A549 (cell line): ENCODE results near the gene SLC22A14.

ENCODE experiments used
- CHD4 ChIP-seq: fragments of 200-600 bp; sonication (generic); IDR thresholded peaks from 2 replicates; pipeline ENCODE4 v1.6.1; 2016; ENCODE audit warnings: antibody characterized with exemption, mild to moderate bottlenecking, borderline replicate concordance
- CTCF ChIP-seq: fragments of >200 bp; sonication (Bioruptor Twin); formaldehyde crosslinking; IDR thresholded peaks from 3 replicates; pipeline ENCODE4 v1.5.1; 2016
- HMGXB4 ChIP-seq: fragments of 250-450 bp; sonication (Bioruptor Pico); IDR thresholded peaks from 2 replicates; pipeline ENCODE4 v1.5.0; 2021; ENCODE audit warnings: mild to moderate bottlenecking, moderate library complexity, borderline replicate concordance
- RCOR1 ChIP-seq: fragments of 150-350 bp; IDR thresholded peaks from 2 replicates; pipeline ENCODE4 v1.6.1; 2014; ENCODE audit warnings: antibody characterized with exemption, low read length, low read depth
- SMC3 ChIP-seq: fragments of >200 bp; sonication (Bioruptor Twin); formaldehyde crosslinking; IDR thresholded peaks from 3 replicates; pipeline ENCODE4 v1.6.1; 2018; ENCODE audit warnings: inconsistent platforms

GRCh38 chr3:38232701-38233100 is 49.4 kb upstream of the SLC22A14 start:
- TF ChIP-seq CTCF (no peak), RCOR1 (no peak), CHD4 (no peak), SMC3 (no peak), HMGXB4 (CRISPR knock-in tag) (no peak)
